SKM-1 (cell line): ENCODE results near the gene AP3B1.
"Not testable (repeated sequence)": the region's sequence is repeated elsewhere in the genome, so short reads cannot be mapped to it uniquely, and the experiment has no call there.

Source experiments
- DNase-seq: peaks from one replicate; lab custom pipeline; 2025; ENCODE audit not compliant: unreplicated experiment; lab: John Stamatoyannopoulos, UW

Gene AP3B1

GRCh38 chr5:78251663-78252284, 42.7 kb downstream of the AP3B1 start:
- no peak for DNase-seq

DNA sequence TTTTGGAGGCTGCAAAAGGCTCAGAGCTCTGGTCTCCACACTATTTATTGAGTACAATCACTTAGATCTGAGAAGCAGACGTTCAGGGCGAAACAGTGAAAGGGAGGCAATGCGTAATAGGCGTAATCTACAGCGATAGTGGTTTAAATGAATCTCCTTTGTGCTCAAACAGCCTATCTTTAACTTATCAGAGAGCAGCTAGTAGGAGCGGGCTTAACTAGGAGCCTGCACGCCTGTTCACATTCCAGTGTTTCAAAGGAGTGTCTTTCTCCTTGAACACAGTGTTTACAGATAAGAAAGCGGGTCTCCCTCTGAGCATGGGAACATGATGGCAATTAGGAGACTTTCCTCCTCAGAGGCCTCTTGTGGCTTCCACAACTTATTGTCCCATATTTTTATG, 49.4 kb downstream of the AP3B1 start:
- no peak for DNase-seq

DNA sequence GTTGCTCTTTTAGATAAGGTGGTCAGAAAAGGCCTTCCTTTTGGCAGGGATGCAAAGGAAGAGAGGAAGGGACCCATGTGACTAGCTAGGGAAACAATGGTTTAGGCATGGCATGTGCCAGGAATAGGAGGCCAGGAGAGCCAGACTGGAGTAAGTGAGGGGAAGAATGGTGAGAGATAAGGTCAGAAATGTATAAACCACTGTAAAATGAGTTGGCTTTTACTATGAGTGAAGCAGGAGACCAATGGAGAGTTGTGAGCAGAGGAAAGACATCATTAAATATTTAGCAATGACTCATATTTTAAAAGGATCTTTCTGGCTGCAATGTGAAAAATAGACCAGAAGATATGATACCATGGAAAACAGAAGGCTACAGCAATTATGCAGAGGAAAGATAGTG, 50.9 kb downstream of the AP3B1 start:
- DNase-seq = no peak

DNA sequence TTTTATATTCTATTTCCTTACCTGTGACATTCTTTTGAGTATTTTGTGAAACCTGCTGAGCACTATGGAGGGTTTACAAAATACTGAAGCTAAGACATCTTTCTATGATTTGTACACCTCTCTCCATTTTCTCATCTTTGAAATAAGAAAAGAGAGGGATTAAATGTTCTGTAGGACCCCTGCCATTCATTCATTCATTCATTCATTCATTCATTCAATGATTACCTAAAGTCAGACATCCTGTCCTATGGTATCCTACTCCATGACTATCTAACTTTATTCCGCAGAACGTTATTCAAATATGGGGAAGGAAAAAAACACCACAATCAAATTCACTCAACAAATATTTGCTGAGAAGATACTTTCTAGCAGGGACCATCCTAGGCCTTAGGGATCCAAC, 51.4 kb downstream of the AP3B1 start:
- no peak for DNase-seq

GRCh38 chr5:78242001-78242400, 52.5 kb downstream of the AP3B1 start:
- no peak for DNase-seq

DNA sequence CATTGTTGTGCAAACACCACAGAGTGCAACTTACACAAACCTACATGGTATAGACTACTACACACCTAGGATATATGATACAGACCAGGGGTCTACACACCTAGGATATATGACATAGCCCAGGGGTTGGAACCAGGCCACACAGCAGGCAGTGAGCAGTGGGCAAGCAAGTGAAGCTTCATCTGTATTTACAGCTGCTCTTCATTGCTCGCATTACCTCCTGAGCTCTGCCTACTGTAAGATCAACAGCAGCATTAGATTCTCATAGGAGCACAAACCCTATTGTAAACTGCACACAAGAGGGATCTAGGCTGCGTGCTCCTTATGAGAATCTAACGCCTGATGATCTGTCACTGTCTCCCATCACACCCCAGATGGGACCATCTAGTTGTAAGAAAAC, 56.6 kb downstream of the AP3B1 start:
- no peak for DNase-seq

GRCh38 chr5:78236046-78236445, 58.5 kb downstream of the AP3B1 start:
- no peak for DNase-seq

GRCh38 chr5:78235289-78235688, 59.2 kb downstream of the AP3B1 start:
- DNase-seq = no peak

GRCh38 chr5:78234804-78235203, 59.7 kb downstream of the AP3B1 start:
- DNase-seq = no peak

DNA sequence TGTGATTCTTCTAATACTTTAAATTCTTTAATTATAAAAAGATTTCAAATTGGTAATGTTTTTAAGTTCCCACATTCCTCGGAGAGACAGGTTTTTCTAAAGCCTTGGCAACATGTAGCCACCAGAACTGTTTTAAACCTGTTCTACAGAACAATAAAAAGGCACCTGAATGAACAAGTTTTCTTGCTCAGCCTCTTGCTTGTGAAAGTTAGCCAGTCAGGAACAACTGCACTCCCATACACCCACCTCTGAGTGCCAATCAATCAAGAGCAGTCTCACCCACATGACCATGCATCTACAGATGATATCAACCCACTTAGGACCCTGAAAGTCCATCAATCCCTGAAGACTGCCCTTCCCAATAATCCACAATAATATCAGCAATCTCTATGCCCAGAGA, 62.3 kb downstream of the AP3B1 start:
- DNase-seq = no peak

- no peak for DNase-seq
Observed at GRCh38 chr5:78224358-78224757, 70.1 kb downstream of the AP3B1 start.

DNA sequence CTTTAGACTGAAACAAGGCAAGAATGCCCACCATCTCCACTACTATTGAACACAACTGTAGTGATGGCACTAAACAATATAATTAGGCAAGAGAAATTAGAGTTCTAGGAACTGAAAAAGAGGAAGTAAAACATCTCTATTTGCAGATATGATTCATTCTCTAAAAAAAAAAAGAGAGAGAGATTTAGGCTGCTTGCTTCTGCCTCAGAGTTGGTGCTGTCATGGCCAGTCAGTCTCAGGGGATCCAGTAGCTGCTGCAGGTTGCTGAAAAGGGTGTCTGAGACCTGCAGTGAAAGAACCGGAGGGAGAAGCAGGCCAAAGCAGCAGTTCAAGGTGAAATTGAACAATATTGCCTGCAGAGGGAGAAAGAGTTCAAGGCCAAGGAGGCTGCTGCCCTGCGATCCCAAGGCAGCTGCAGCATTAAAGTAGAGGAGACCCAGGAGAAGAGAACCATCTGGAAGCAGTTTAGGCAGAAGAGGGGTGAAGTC, 72.5 kb downstream of the AP3B1 start:
- peak; percentile 42 for DNase-seq

DNA sequence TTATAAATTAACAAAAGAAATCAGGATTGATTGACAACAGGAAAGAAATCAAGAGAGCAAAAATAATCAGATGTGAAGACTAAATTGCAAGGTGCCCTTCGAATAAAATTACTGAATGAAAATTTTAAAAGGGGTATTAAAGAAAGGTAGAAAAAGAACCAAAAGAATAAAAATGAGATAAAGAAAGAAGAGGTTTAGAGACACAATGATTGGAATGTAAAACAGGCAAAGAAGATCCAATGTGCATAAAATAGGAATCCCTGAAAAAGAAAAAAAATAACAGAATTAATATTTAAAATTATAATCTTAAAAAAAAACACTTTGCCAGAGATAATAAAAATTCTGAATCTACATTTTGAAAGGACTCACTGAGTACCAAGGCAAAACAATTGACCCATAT, 73.0 kb downstream of the AP3B1 start:
- DNase-seq = no peak

DNA sequence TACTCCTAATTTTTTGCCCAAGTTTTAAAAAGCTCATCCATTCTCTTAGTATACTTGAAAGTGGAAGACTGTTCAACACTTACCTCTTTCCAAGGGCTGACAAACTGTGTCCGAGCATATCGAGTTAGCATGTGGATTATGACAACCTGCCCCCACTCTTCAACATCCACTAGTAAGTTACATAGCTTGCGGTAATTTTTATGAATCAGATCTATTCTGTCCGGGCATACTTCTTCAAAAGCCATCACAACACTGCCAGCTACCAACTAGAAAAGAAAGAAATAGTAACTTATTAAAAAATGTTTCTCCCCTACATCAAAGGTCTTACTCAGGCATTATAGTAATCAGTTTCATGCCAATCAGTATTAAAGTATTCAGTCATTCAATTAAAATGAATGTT, 78.5 kb downstream of the AP3B1 start:
- no peak for DNase-seq

- DNase-seq = no peak
Observed at GRCh38 chr5:78215565-78215964, 78.9 kb downstream of the AP3B1 start.

- no peak for DNase-seq
Observed at GRCh38 chr5:78213799-78214198, 80.7 kb downstream of the AP3B1 start.

- no peak for DNase-seq
Observed at GRCh38 chr5:78211052-78211451, 83.4 kb downstream of the AP3B1 start.

DNA sequence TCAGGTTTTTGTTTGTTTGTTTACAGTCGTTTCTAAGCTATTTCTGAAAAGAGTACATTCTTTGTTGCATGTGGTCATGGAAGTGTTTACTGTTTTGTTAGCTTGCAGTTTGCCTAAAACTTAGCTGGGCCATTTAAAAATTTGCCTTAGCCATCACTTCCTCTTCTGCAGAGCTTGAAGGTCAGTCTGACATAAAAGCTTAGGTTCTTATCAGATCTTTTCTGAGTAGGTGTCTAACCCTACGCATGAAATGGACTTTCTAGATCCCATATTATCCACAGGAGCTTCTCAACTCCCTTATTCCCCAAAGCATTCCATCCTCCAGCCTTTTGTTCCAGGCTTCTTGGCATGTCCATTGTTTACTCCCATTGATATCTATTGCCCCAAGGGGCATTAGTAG, 90.3 kb downstream of the AP3B1 start:
- DNase-seq = no peak

DNA sequence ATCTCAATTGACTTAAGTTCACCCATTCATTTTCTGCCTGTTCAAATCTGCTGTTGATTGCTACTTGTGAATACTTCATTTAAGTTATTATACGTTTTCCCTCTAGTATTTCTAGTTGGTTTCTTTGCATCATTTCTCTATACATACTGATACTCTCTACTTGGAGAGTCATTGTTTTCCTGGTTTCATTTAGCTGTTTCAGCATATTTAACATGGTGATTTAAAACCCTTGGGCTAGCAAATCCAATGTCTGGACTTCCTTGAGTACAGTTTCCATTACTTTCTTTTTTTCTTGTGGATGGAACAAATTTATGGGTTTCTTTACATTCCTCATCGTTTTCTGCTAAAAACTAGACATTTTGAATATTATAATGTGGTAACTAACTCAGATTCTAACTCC, 90.7 kb downstream of the AP3B1 start:
- no peak for DNase-seq

DNA sequence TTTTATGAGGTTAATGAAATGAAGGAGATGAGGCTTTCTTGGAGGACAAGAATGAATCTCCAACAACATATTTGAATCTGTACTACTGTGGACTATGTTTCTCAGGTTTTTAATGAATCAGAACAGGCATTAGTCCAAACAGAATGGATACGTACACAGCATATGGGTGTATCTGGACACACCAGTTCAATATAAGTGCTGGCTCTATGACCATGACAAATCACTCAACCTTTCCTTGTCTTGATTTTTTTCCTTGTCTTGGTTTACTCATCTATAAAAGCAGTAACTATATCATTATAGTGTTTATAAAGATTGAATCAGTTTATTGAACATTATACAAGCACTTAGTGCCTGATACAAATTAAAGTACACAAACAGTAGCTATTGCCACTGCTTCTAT, 104.1 kb downstream of the AP3B1 start:
- no peak for DNase-seq

DNA sequence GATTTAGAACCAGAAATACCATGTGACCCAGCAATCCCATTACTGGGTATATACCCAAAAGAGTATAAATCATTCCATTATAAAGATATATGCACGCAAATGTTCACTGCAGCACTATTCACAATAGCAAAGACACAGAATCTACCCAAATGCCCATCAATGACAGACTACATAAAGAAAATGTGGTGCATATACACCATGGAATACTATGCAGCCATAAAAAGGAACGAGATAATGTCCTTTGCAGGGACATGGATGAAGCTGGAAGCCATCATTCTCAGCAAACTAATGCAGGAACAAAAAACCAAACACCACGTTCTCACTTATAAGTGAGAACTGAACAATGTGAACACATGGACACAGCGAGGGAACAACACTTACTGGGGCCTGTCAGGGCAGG, 105.8 kb downstream of the AP3B1 start:
- DNase-seq = not testable (repeated sequence)

DNA sequence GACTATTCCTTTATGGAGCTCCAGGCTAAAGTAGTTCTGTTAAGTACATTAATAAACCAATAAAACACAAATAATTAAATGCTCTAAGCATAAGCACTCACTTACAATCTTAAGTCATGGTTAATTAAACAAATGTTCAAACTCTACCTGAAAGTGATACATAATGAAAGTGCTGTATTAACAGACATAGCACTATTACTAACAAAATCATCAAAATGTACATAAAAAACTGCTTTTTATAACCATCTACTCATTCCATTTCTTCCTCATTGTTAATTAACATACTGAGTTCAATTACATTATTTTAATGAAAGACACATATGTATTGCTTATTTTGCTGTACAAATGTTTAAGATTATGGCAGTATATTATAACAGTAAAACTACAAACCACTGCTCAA, 107.3 kb downstream of the AP3B1 start:
- no peak for DNase-seq

DNA sequence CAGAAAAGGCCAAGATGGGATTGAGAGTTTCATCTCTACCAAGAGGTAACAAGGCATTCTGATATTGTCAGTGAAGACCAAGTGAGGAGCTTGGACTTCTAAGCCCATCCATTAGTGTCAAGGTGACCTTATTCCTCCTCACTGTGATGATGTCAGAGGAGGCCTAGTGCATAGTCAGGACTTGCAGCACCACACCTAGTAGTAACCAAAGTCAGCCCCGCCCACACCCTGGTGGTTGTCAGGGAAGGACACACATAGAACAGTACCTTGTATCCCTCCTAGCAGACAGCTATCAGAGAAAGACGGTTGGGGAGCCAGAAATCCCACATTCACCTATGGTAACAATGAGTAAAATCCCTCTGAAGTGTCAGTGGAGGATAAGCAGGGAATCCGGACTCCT, 111.7 kb downstream of the AP3B1 start:
- DNase-seq = no peak

DNA sequence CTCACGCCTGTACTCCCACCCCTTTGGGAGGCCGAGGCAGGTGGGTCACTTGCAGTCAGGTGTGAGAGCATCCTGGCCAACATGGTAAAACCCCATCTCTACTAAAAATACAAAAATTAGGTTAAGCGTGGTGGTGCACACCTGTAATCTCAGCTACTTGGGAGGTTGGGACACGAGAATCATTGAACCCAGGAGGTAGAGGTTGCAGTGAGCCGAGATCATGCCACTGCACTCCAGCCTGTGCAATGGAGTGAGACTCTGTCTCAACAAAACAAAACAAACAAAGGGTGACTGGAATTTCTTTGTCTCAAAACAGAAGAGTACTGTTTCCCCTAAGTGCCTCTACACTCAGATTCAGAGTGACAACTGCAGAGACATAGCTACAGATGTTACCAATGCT, 116.1 kb downstream of the AP3B1 start:
- DNase-seq = no peak
